Measurements from ENCODE around the gene SEMA4D.

- TF ChIP-seq, protein P1, sequence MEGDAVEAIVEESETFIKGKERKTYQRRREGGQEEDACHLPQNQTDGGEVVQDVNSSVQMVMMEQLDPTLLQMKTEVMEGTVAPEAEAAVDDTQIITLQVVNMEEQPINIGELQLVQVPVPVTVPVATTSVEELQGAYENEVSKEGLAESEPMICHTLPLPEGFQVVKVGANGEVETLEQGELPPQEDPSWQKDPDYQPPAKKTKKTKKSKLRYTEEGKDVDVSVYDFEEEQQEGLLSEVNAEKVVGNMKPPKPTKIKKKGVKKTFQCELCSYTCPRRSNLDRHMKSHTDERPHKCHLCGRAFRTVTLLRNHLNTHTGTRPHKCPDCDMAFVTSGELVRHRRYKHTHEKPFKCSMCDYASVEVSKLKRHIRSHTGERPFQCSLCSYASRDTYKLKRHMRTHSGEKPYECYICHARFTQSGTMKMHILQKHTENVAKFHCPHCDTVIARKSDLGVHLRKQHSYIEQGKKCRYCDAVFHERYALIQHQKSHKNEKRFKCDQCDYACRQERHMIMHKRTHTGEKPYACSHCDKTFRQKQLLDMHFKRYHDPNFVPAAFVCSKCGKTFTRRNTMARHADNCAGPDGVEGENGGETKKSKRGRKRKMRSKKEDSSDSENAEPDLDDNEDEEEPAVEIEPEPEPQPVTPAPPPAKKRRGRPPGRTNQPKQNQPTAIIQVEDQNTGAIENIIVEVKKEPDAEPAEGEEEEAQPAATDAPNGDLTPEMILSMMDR (IDR thresholded peaks at IDR 0.05) = no peak
- TF ChIP-seq ZFX (IDR thresholded peaks at IDR 0.05; ENCODE audit: borderline replicate concordance) = no peak
Observed at GRCh38 chr9:89384783-89385182, 113.1 kb downstream of the SEMA4D start.
